Keratinocyte (primary cell): Measurements from ENCODE around the gene SEMA3E.

Experiments
- EZH2 ChIP-seq: IDR thresholded peaks from one replicate; pipeline ENCODE4 v1.6.1; 2012; ENCODE audit warnings: inconsistent platforms, mild to moderate bottlenecking, low read length, moderate library complexity
- TF ChIP-seq, protein P1 (sequence below), 3 experiments: IDR thresholded peaks in 1 of 3; conservative IDR thresholded peaks in 1 of 3; optimal IDR thresholded peaks in 1 of 3; 2 replicates in 2 of 3; 3 replicates in 1 of 3; pipeline versions ENCODE3 to v1.5.1; 2011; ENCODE audit warnings: low read length in 3 of 3, mild to moderate bottlenecking in 3 of 3, moderate library complexity in 2 of 3, control low read depth in 1 of 3, inconsistent platforms in 1 of 3; ENCODE audit not compliant: insufficient read depth in 2 of 3; ENCODE audit errors: extremely low read depth in 1 of 3

DNA sequence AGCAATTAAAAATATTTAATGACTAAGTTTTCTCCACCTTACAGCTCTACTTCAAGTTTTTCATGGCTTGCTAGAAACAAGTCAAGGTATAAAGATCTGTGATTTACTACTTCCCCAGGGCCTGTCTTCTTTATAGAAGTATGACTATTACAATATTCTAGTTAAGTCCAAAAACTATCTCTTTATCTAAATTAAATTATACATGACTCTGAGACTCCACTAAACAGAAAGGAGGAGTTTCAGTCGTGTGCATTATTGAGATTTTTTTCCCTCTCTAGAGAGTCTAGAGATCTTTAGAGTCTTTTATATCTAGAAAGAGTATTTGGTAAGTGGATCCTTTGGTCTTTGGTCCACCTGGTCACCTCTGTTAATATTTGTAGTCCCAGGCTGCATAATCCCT, 100.7 kb downstream of the SEMA3E start:
- TF ChIP-seq, protein P1, sequence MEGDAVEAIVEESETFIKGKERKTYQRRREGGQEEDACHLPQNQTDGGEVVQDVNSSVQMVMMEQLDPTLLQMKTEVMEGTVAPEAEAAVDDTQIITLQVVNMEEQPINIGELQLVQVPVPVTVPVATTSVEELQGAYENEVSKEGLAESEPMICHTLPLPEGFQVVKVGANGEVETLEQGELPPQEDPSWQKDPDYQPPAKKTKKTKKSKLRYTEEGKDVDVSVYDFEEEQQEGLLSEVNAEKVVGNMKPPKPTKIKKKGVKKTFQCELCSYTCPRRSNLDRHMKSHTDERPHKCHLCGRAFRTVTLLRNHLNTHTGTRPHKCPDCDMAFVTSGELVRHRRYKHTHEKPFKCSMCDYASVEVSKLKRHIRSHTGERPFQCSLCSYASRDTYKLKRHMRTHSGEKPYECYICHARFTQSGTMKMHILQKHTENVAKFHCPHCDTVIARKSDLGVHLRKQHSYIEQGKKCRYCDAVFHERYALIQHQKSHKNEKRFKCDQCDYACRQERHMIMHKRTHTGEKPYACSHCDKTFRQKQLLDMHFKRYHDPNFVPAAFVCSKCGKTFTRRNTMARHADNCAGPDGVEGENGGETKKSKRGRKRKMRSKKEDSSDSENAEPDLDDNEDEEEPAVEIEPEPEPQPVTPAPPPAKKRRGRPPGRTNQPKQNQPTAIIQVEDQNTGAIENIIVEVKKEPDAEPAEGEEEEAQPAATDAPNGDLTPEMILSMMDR (optimal IDR thresholded peaks at IDR 0.05 in 1 of 3, IDR thresholded peaks at IDR 0.05 in 1 of 3, conservative IDR thresholded peaks at IDR 0.05 in 1 of 3; ENCODE audit: extremely low read depth in 1 of 3, insufficient read depth in 2 of 3, low read length in 3 of 3) = no peak
- TF ChIP-seq EZH2 = no peak
